HCT116 (cell line): ENCODE results near the gene FGF19. TPM values are rescaled to one million over a fixed set of nuclear protein-coding genes. Genes with fewer than 3 reads are reported as not detected.

Source experiments
- ATAC-seq: fragments of 200-7000 bp; cut with Tn5 transposase; 2 replicates; pipeline ENCODE4 v1.9.1; 2020; ENCODE audit warnings: mild to moderate bottlenecking, moderate library complexity
- Bru-seq: library from RNA; stranded (reverse); fragments of 400-500 nt; gene quantifications from one replicate; lab custom pipeline; 2021; lab: Mats Ljungman, UMichigan
- BruChase-seq, 2 experiments: library from RNA; stranded (reverse); fragments of 400-500 nt; gene quantifications; one replicate each; lab custom pipeline; 2021; lab: Mats Ljungman, UMichigan
- BruUV-seq: library from RNA; stranded (reverse); fragments of 400-500 nt; replicated peaks from 2 replicates; lab custom pipeline; 2021; lab: Mats Ljungman, UMichigan
- CTCF ChIA-PET: fragments of 300-600 bp; sonication (Branson Sonifier 250); formaldehyde crosslinking; loops from one replicate; lab custom pipeline; 2021; ENCODE audit warnings: antibody characterized with exemption; lab: Charles Lee
- POLR2A ChIA-PET: fragments of 300-600, 350-600 bp; sonication (Branson Sonifier 250); formaldehyde crosslinking; loops from one replicate; lab custom pipeline; 2021; ENCODE audit warnings: antibody characterized with exemption; lab: Charles Lee
- RAD21 ChIA-PET, 2 experiments: fragments of 300-600 bp; sonication (Branson Sonifier 250); formaldehyde crosslinking; loops; one replicate each; lab custom pipeline; 2023; ENCODE audit warnings: low total read pairs in 2 of 2; ENCODE audit not compliant: uncharacterized antibody in 2 of 2, unreplicated experiment in 2 of 2, low non-redundant PET in 1 of 2; lab: Charles Lee
- DNase-seq: peaks from one replicate; pipeline ENCODE4 v3.0.0-alpha.2; 2010; ENCODE audit warnings: low read depth, low spot score
- H2AFZ ChIP-seq: fragments of 200-600 bp; shearing (Covaris generic), sonication (generic); 2 replicates; pipeline ENCODE4 v1.6.1; 2017; ENCODE audit warnings: low read depth, mixed run types, mixed read lengths, antibody characterized with exemption, low read length; ENCODE audit not compliant: poor library complexity, severe bottlenecking
- H3K27ac ChIP-seq: 2 replicates; pipeline ENCODE4 v1.5.1; 2012; ENCODE audit warnings: low read depth, low read length
- H3K27me3 ChIP-seq: fragments of 200-600 bp; sonication (generic); 2 replicates; pipeline ENCODE4 v1.6.1; 2016; ENCODE audit warnings: mixed run types, low read length, mixed read lengths; ENCODE audit not compliant: insufficient read depth
- H3K36me3 ChIP-seq, 2 experiments: fragments of 200-500 bp in 1 of 2; fragments of 200-600 bp in 1 of 2; sonication (Bioruptor generic) in 1 of 2; sonication (generic) in 1 of 2; 2 replicates each; pipeline versions ENCODE4 v1.5.1 to v1.6.1; 2014 to 2016; ENCODE audit warnings: low read length in 2 of 2, inconsistent platforms in 1 of 2, mixed read lengths in 1 of 2, mixed run types in 1 of 2; ENCODE audit not compliant: insufficient read depth in 2 of 2, control insufficient read depth in 1 of 2
- H3K4me1 ChIP-seq, 2 experiments: fragments of 200-600 bp in 1 of 2; sonication (generic) in 1 of 2; 2 replicates each; pipeline versions ENCODE4 v1.5.1 to v1.6.1; 2012 to 2017; ENCODE audit warnings: low read length in 2 of 2, inconsistent platforms in 1 of 2, mild to moderate bottlenecking in 1 of 2, mixed read lengths in 1 of 2, mixed run types in 1 of 2, moderate library complexity in 1 of 2; ENCODE audit not compliant: insufficient read depth in 2 of 2, control insufficient read depth in 1 of 2
- H3K4me2 ChIP-seq: fragments of 200-600 bp; sonication (generic); 2 replicates; pipeline ENCODE4 v1.6.1; 2017; ENCODE audit warnings: mixed run types, low read length, mixed read lengths
- H3K4me3 ChIP-seq, 2 experiments: fragments of 200-600 bp in 1 of 2; sonication (generic) in 1 of 2; replicated peaks in 1 of 2; 2 replicates each; pipeline ENCODE4 v1.5.1; 2011 to 2016; ENCODE audit warnings: low read length in 2 of 2, control low read depth in 1 of 2, low read depth in 1 of 2, mild to moderate bottlenecking in 1 of 2, mixed read lengths in 1 of 2, mixed run types in 1 of 2
- H3K79me2 ChIP-seq: fragments of 200-600 bp; sonication (generic); 2 replicates; pipeline ENCODE4 v1.6.1; 2017; ENCODE audit warnings: mild to moderate bottlenecking, mixed run types, low read length, moderate library complexity, mixed read lengths; ENCODE audit not compliant: insufficient read depth
- H3K9ac ChIP-seq: fragments of 200-600 bp; sonication (generic); 2 replicates; pipeline ENCODE4 v1.6.1; 2016; ENCODE audit warnings: low read length, mixed read lengths
- H3K9me2 ChIP-seq: fragments of 200-600 bp; sonication (generic), shearing (Covaris generic); 2 replicates; pipeline ENCODE4 v1.6.1; 2017; ENCODE audit warnings: mixed run types, mild to moderate bottlenecking, moderate library complexity; ENCODE audit not compliant: insufficient read depth
- H3K9me3 ChIP-seq, 2 experiments: fragments of 200-500 bp in 1 of 2; fragments of 200-600 bp in 1 of 2; sonication (Bioruptor generic) in 1 of 2; sonication (generic) in 1 of 2; 2 replicates each; pipeline ENCODE4 v1.6.1; 2014 to 2017; ENCODE audit warnings: low read length in 2 of 2, mixed read lengths in 2 of 2, inconsistent platforms in 1 of 2, low read depth in 1 of 2, mild to moderate bottlenecking in 1 of 2, mixed run types in 1 of 2, moderate library complexity in 1 of 2; ENCODE audit not compliant: control insufficient read depth in 1 of 2, insufficient read depth in 1 of 2
- H4K20me1 ChIP-seq: fragments of 200-600 bp; sonication (generic), shearing (Covaris generic); 2 replicates; pipeline ENCODE4 v1.6.1; 2017; ENCODE audit warnings: mixed run types, mild to moderate bottlenecking, moderate library complexity; ENCODE audit not compliant: insufficient read depth
- ATF3 ChIP-seq: IDR thresholded peaks from 2 replicates; pipeline ENCODE4 v1.6.1; 2012
- EGR1 ChIP-seq: IDR thresholded peaks from 2 replicates; pipeline ENCODE4 v1.6.1; 2012; ENCODE audit warnings: low read depth
- EZH2 ChIP-seq: fragments of 200-600 bp; sonication (generic); IDR thresholded peaks from 2 replicates; pipeline ENCODE4 v1.6.1; 2017; ENCODE audit warnings: antibody characterized with exemption, mixed run types
- EZH2phosphoT487 ChIP-seq: fragments of 200-600 bp; IDR thresholded peaks from 2 replicates; pipeline ENCODE4 v1.6.1; 2018; ENCODE audit warnings: antibody characterized with exemption, borderline replicate concordance
- POLR2A ChIP-seq: IDR thresholded peaks from 2 replicates; pipeline ENCODE4 v1.7.0; 2011; ENCODE audit warnings: borderline replicate concordance; ENCODE audit not compliant: insufficient read depth, insufficient read length; ENCODE audit errors: extremely low read depth
- POLR2AphosphoS5 ChIP-seq: IDR thresholded peaks from 2 replicates; pipeline ENCODE4 v1.6.1; 2011; ENCODE audit warnings: mild to moderate bottlenecking, low read depth, low read length, moderate library complexity
- SIN3A ChIP-seq: IDR thresholded peaks from 2 replicates; pipeline ENCODE4 v1.6.1; 2012; ENCODE audit warnings: low read depth
- SP1 ChIP-seq: IDR thresholded peaks from 2 replicates; pipeline ENCODE4 v1.6.1; 2012; ENCODE audit warnings: low read depth
- TCF7L2 ChIP-seq: IDR thresholded peaks from 2 replicates; pipeline ENCODE4 v1.7.0; 2011; ENCODE audit warnings: borderline replicate concordance, inconsistent platforms; ENCODE audit not compliant: insufficient read depth, insufficient read length; ENCODE audit errors: extremely low read depth
- YY1 ChIP-seq: IDR thresholded peaks from 2 replicates; pipeline ENCODE4 v1.6.1; 2011; ENCODE audit warnings: low read length, low read depth, moderate library complexity, mild to moderate bottlenecking; ENCODE audit not compliant: insufficient replicate concordance; ENCODE audit errors: extremely low read depth
- ZBTB33 ChIP-seq: IDR thresholded peaks from 2 replicates; pipeline ENCODE4 v1.6.1; 2011; ENCODE audit warnings: mild to moderate bottlenecking, low read length, moderate library complexity; ENCODE audit not compliant: insufficient replicate concordance; ENCODE audit errors: extremely low read depth
- ZFX ChIP-seq: fragments of 450-650 bp; IDR thresholded peaks from 2 replicates; pipeline ENCODE4 v1.6.1; 2017
- intact Hi-C: fragments of 100-400 bp; cut with micrococcal nuclease; formaldehyde crosslinking; loops from 2 replicates; pipeline ENCODE4 v1.10.0; 2022
- long read RNA-seq: library from polyadenylated mRNA; unstranded; transcript quantifications from one replicate; pipeline ENCODE4 v2.0.0, GENCODE V29; 2021; ENCODE audit not compliant: unreplicated experiment
- polyA plus RNA-seq: library from polyadenylated mRNA; unstranded; fragments of >200 nt; gene quantifications from 2 replicates; pipeline ENCODE4 v1.2.1, GENCODE V29; 2012; ENCODE audit warnings: missing spikeins
- total RNA-seq: library from RNA; stranded (reverse); gene quantifications from one replicate; pipeline ENCODE4 v1.2.1, GENCODE V29; 2021; ENCODE audit not compliant: unreplicated experiment

Gene FGF19
- total RNA-seq: 37.5 TPM
- 40.3 and 46.1 TPM in 2 replicates for polyA plus RNA-seq
- Bru-seq, nascent RNA: percentile 87 among the genes with signal in this experiment
- percentile 94 among the genes with signal in this experiment for BruChase-seq, experiment 1, labeled RNA remaining after a 6-hour chase
- BruChase-seq, experiment 2, labeled RNA remaining after a 2-hour chase: percentile 96 among the genes with signal in this experiment
- long read RNA-seq, transcript FGF19-201 (3 exons, 2,447 nt): major isoform, 112 of 125 reads
- long read RNA-seq, partial matches to known transcripts: 9 of 125 reads
- long read RNA-seq, other reads (novel, unspliced or antisense): 4 of 125 reads

GRCh38 chr11:69703768-69704507 is at the start of gene FGF19:
TSS of gene FGF19 (minus strand) at chr11:69704022. CDS start at chr11:69703876, 146 bp downstream.
- ATAC-seq (peak; percentile 65), DNase-seq (no peak)
- no TSS peak for BruUV-seq
- peak within 1 kb of the TSS; percentile 57 to 63 for H3K4me3 ChIP-seq
- TF ChIP-seq EZH2 (no peak), EZH2phosphoT487 (no peak), POLR2AphosphoS5 (peak; percentile 75), ZBTB33 (no peak), ATF3 (no peak), EGR1 (peak; percentile 37; the same call in 1 of the 2 replicates), SP1 (no peak), ZFX (no peak; the same call in 1 of the 2 replicates), SIN3A (0 out of 2 replicates have a peak, but pooled peaks have one; percentile 25), POLR2A (peak; percentile 37), YY1 (no peak), TCF7L2 (no peak)
- H2AFZ ChIP-seq: peak within 1 kb of the TSS; percentile 84
- H3K9me3 ChIP-seq: no peaks in the 10 kb centered on the region
- H3K9ac ChIP-seq: peak within 1 kb of the TSS; percentile 58
- no peaks in the 10 kb centered on the region for H3K9me2 ChIP-seq
- peaks cover 29 to 54% of the 10 kb centered on the region in 2 experiments for H3K4me1 ChIP-seq
- ChIA-PET POLR2A (interaction anchor here (0.7 to 1.0 kb wide), 2 partner anchors 8 to 14 kb away, joined by 3 to 4 read pairs; no protein-coding TSS in a partner anchor), RAD21 (interaction anchor here in 1 of 2 experiments (0.6 to 1.2 kb wide), 2 partner anchors 14 to 209 kb away, joined by 3 to 5 read pairs; no protein-coding TSS in a partner anchor), CTCF (interaction anchor here (0.6 to 1.7 kb wide), 10 partner anchors 9 to 496 kb away, joined by 3 to 7 read pairs (median 4); no protein-coding TSS in a partner anchor)
- no peaks in the 10 kb centered on the region for H3K36me3 ChIP-seq
- H3K79me2 ChIP-seq: no peaks in the 10 kb centered on the region; the same call in 1 of the 2 replicates
- intact Hi-C loops: no loop called here
- no peaks in the 10 kb centered on the region for H4K20me1 ChIP-seq
- no peaks in the 10 kb centered on the region for H3K27me3 ChIP-seq
- H3K4me2 ChIP-seq: peak within 1 kb of the TSS; percentile 96
- H3K27ac ChIP-seq: peak within 1 kb of the TSS; percentile 80
